HL-60/S4 (cell line): Measurements from ENCODE around the gene PDE6C.

Source experiments
- in situ Hi-C: fragments of 300-500 bp; cut with MboI; formaldehyde crosslinking; loops from 2 replicates; pipeline ENCODE4 v1.14.3; 2022; ENCODE audit warnings: low sequenced_read_pairs

Gene PDE6C

DNA sequence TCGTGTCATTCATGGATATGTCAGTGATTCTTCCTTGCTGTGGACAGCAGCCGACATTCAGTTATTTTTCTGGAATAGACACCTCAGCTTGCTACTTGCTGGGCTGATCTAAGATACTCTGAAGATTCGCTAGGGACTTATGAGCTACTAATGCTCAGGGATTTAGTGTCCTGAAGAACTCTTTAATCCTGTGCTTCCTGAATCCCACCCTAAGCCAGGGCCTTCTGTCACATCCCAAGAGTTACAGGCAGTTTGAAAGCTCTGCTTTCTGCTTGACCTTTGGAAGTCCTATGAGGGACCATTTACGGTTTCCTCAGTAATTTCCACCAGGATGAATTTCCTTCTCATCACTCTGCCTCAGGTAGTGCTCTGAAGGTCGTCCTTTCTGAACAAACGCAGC, at the start of gene PDE6C:
PDE6C (plus strand) TSS at position 227 of the 400 bp plus-strand sequence. CDS start 189 bp downstream, outside the sequence.
- in situ Hi-C loops = no loop called here

GRCh38 chr10:93565446-93565845, 46.9 kb upstream of the PDE6C start:
- in situ Hi-C loops = no loop called here

- in situ Hi-C loops = no loop called here
These were observed 45.7 kb upstream of the PDE6C start, which contains the start of gene FFAR4 for GRCh38 chr10:93566435-93567276. Gene FFAR4, plus strand, starts transcription at chr10:93566665. Its CDS starts 56 bp downstream, at chr10:93566721.

- in situ Hi-C loops = no loop called here
These were observed 44.8 kb upstream of the PDE6C start for GRCh38 chr10:93567277-93568104.

GRCh38 chr10:93568105-93568390, 44.3 kb upstream of the PDE6C start:
- in situ Hi-C loops = no loop called here

DNA sequence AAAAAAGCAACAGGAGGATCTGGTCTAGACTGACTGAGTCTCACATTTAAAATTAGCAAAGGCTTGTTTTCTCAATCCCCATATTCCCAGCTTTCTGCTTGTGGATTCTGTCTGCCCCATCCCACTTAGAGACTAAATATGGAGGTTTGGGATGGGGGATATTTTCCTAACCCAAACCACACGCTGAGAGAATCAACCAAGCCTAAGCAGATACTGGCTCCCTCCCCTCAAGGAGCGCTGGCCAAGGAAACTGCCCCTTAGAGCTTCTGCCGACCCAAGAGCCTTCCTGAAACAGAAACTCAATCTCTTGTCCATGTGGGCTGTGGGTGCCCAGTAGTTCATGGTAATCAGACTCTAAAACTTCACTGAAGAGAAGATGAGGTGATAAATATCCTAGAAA, 42.0 kb upstream of the PDE6C start:
- in situ Hi-C loops = no loop called here

- in situ Hi-C loops = no loop called here
These were observed 39.7 kb upstream of the PDE6C start for GRCh38 chr10:93572606-93573005.

GRCh38 chr10:93573051-93573909, 39.1 kb upstream of the PDE6C start:
- in situ Hi-C loops = no loop called here

DNA sequence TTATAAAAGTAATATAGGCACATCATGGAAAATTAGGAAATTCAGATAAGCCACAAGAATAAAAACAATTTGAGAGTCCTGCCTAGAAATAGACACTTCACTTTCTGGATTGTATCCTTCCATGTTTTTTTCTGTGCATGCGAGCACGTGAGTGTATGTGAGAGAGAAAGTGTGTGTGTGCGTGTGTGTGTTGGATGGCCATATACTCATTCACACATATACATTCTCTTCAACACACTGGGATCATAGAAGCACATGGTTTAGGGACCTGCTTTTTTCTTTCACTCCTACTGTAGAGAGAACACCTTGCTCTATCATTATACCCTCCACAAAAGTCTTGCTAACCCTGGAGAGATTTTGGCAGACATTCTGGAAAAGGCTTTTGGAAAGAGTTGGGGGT, 38.4 kb upstream of the PDE6C start:
- in situ Hi-C loops = no loop called here

DNA sequence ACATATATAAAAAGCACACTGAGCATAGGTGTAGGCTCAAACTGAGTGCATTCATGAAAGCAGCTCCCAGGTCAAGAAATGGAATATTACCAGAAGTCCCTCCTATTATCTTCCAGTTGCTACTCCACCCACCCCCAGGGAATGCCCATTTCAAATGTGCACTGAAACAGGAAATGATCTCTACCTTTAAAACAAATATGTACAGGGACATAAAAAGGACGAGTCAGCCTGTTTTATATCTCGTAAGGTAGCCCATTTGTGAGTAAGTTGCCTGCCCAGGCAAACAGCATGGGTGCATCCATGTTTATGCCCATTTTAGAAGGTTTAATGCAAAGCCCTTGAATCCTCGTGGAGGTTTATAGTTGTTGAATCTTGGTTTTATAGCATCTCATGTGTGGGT, 35.4 kb upstream of the PDE6C start:
- in situ Hi-C loops = no loop called here

GRCh38 chr10:93577565-93577964, 34.8 kb upstream of the PDE6C start:
- in situ Hi-C loops = no loop called here

GRCh38 chr10:93579089-93579488, 33.2 kb upstream of the PDE6C start:
- in situ Hi-C loops = no loop called here

GRCh38 chr10:93579985-93580711, 32.2 kb upstream of the PDE6C start:
- in situ Hi-C loops = no loop called here

GRCh38 chr10:93580828-93581227, 31.5 kb upstream of the PDE6C start:
- in situ Hi-C loops = no loop called here

- in situ Hi-C loops = no loop called here
These were observed 27.9 kb upstream of the PDE6C start for GRCh38 chr10:93584445-93584844.

DNA sequence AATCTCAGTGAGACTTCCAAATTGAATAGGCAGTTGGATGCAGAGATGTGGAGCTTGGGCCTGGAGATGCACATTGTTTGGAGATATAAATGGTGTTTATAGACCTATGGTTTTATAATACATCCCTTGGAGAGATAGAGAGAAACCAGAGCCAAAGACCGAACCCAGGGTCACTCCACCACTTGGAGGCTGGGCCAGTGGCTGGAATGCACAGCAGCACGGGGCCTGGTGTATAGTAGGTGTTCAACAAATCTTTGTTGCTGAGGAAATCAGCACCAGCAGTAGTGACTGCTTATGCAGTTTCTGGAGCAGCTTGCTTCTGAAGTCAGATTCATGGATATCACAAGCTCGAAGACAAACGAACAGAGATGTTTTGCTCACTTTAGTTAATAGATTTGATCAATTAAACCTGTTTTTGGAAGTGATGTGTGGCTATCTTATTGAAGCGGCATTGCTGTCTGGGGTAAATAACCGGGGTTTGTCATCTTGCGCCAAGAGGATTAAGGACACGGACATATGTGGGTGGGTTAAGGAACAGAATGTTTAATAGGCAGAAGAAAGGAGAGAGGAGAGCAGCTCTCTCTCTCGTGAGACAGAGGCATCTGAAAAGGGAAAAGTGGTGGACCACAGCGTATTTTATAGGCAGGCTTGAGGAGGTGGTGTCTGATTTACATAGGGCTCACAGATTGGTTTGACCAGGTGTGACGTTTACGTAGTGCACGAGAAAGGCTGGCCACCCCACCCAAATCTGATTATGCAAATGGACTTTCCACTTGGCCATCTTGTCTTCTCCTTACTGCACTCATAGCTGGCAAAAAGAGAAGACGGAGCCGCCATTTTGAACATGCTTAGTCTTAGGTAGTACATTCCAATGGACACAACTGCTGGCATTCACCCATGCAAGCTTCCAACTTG, 22.4 kb upstream of the PDE6C start:
- in situ Hi-C loops = no loop called here

- in situ Hi-C loops = no loop called here
These were observed 21.7 kb upstream of the PDE6C start for GRCh38 chr10:93590638-93591037.

- in situ Hi-C loops = no loop called here
These were observed 21.1 kb upstream of the PDE6C start for GRCh38 chr10:93591065-93591808.

DNA sequence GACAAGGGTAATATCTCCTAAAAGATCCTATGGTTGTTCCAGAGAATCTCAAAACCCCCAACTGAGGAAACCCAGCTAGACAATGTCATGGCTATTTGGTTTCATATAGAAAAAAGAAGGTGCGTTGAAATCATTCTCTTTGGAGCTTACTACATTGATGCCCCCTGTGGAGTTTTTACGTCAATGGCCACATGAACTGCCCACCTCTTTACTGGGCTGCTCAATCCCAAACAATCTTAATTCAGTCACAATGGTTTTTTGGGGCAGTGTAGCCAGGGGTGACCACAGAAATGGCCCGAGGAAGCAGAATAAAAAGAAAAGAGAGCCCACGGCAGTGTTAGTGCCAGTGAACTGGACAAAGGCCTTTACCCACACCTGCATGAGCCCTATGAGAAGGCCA, 19.1 kb upstream of the PDE6C start:
- in situ Hi-C loops = no loop called here
